ENCODE results near the gene LRMDA.

The LRMDA gene

GRCh38 chr10:75398200-75398691, 33.2 kb upstream of the LRMDA start:
- Histone ChIP-seq H4K20me1 (ENCODE audit: insufficient read depth, low read length) (no peaks in the 10 kb centered on the region), H3K4me2 (ENCODE audit: low read length) (no peak overlapping the region), H3K27me3 (ENCODE audit: low read depth, low read length) (no peaks in the 10 kb centered on the region), H3K79me2 (ENCODE audit: low read length) (no peaks in the 10 kb centered on the region), H3K9me3 (ENCODE audit: insufficient read depth, low read length) (no peaks in the 10 kb centered on the region), H3K9ac (ENCODE audit: low read length) (no peak overlapping the region), H3K4me1 (ENCODE audit: low read length) (no peaks in the 10 kb centered on the region), H2AFZ (ENCODE audit: low read depth, low read length) (no peak overlapping the region), H3K27ac (ENCODE audit: low read length) (no peak overlapping the region), H3K36me3 (replicated peaks; ENCODE audit: low read depth, low read length) (no peaks in the 10 kb centered on the region), H3K4me3 (ENCODE audit: low read length) (no peak overlapping the region)
- TF ChIP-seq CTCF (IDR thresholded peaks at IDR 0.05; ENCODE audit: low read depth, low read length) (no peak), EZH2phosphoT487 (IDR thresholded peaks at IDR 0.05; ENCODE audit: low read depth) (no peak)

- H3K9ac ChIP-seq (ENCODE audit: low read length): no peak overlapping the region
- no peaks in the 10 kb centered on the region for H3K9me3 ChIP-seq (ENCODE audit: insufficient read depth, low read length)
- H3K79me2 ChIP-seq (ENCODE audit: low read length): no peaks in the 10 kb centered on the region
- no peak overlapping the region for H3K4me3 ChIP-seq (ENCODE audit: low read length)
- no peak overlapping the region for H3K27ac ChIP-seq (ENCODE audit: low read length)
- no peaks in the 10 kb centered on the region for H3K36me3 ChIP-seq (replicated peaks; ENCODE audit: low read depth, low read length)
- TF ChIP-seq EZH2phosphoT487 (IDR thresholded peaks at IDR 0.05; ENCODE audit: low read depth) (no peak), CTCF (IDR thresholded peaks at IDR 0.05; ENCODE audit: low read depth, low read length) (no peak)
- H3K27me3 ChIP-seq (ENCODE audit: low read depth, low read length): no peaks in the 10 kb centered on the region
- no peak overlapping the region for H2AFZ ChIP-seq (ENCODE audit: low read depth, low read length)
- no peak overlapping the region for H3K4me2 ChIP-seq (ENCODE audit: low read length)
- H4K20me1 ChIP-seq (ENCODE audit: insufficient read depth, low read length): no peaks in the 10 kb centered on the region
- H3K4me1 ChIP-seq (ENCODE audit: low read length): no peaks in the 10 kb centered on the region
Measured at GRCh38 chr10:75398692-75399460, 32.5 kb upstream of the LRMDA start.

GRCh38 chr10:75399461-75400162, 31.8 kb upstream of the LRMDA start:
- no peaks in the 10 kb centered on the region for H3K36me3 ChIP-seq (replicated peaks; ENCODE audit: low read depth, low read length)
- H3K27me3 ChIP-seq (ENCODE audit: low read depth, low read length): no peaks in the 10 kb centered on the region
- TF ChIP-seq EZH2phosphoT487 (IDR thresholded peaks at IDR 0.05; ENCODE audit: low read depth) (no peak), CTCF (IDR thresholded peaks at IDR 0.05; ENCODE audit: low read depth, low read length) (no peak)
- H2AFZ ChIP-seq (ENCODE audit: low read depth, low read length): no peak overlapping the region
- no peaks in the 10 kb centered on the region for H3K4me1 ChIP-seq (ENCODE audit: low read length)
- no peaks in the 10 kb centered on the region for H4K20me1 ChIP-seq (ENCODE audit: insufficient read depth, low read length)
- H3K79me2 ChIP-seq (ENCODE audit: low read length): no peaks in the 10 kb centered on the region
- no peak overlapping the region for H3K4me2 ChIP-seq (ENCODE audit: low read length)
- H3K27ac ChIP-seq (ENCODE audit: low read length): no peak overlapping the region
- no peaks in the 10 kb centered on the region for H3K9me3 ChIP-seq (ENCODE audit: insufficient read depth, low read length)
- no peak overlapping the region for H3K4me3 ChIP-seq (ENCODE audit: low read length)
- no peak overlapping the region for H3K9ac ChIP-seq (ENCODE audit: low read length)

- H3K4me2 ChIP-seq (ENCODE audit: low read length): no peak overlapping the region
- H3K27me3 ChIP-seq (ENCODE audit: low read depth, low read length): no peaks in the 10 kb centered on the region
- TF ChIP-seq CTCF (IDR thresholded peaks at IDR 0.05; ENCODE audit: low read depth, low read length) (no peak), EZH2phosphoT487 (IDR thresholded peaks at IDR 0.05; ENCODE audit: low read depth) (no peak)
- no peak overlapping the region for H3K9ac ChIP-seq (ENCODE audit: low read length)
- H3K36me3 ChIP-seq (replicated peaks; ENCODE audit: low read depth, low read length): no peaks in the 10 kb centered on the region
- H3K27ac ChIP-seq (ENCODE audit: low read length): no peak overlapping the region
- no peaks in the 10 kb centered on the region for H3K79me2 ChIP-seq (ENCODE audit: low read length)
- no peaks in the 10 kb centered on the region for H3K9me3 ChIP-seq (ENCODE audit: insufficient read depth, low read length)
- no peaks in the 10 kb centered on the region for H4K20me1 ChIP-seq (ENCODE audit: insufficient read depth, low read length)
- H2AFZ ChIP-seq (ENCODE audit: low read depth, low read length): no peak overlapping the region
- H3K4me1 ChIP-seq (ENCODE audit: low read length): no peaks in the 10 kb centered on the region
- H3K4me3 ChIP-seq (ENCODE audit: low read length): no peak overlapping the region
Measured at GRCh38 chr10:75400163-75400770, 31.2 kb upstream of the LRMDA start.

All from OCI-LY3 (cell line).